GM19452 (cell line): ENCODE results near the gene NUDT1.

Experiments used
- ATAC-seq: cut with Tn5 transposase; IDR thresholded peaks from one replicate; pipeline ENCODE4 v1.9.1; 2021; ENCODE audit not compliant: unreplicated experiment

Gene NUDT1

GRCh38 chr7:2241580-2242540 is at the start of gene NUDT1, which contains the start of gene MRM2:
TSS of gene NUDT1 (plus strand) at chr7:2242226. CDS start at chr7:2244575, 2,349 bp downstream.
TSS of gene MRM2 (minus strand) at chr7:2242205. CDS start at chr7:2242169, 36 bp downstream.
- ATAC-seq, result peak; percentile 52

GRCh38 chr7:2192831-2193534 is 49.0 kb upstream of the NUDT1 start:
- ATAC-seq, result no peak

GRCh38 chr7:2193575-2194305 is 48.3 kb upstream of the NUDT1 start:
- ATAC-seq, result no peak

- ATAC-seq, result no peak
Measured at GRCh38 chr7:2195400-2196246, 46.4 kb upstream of the NUDT1 start.

GRCh38 chr7:2196381-2197378 is 45.3 kb upstream of the NUDT1 start:
- no peak for ATAC-seq

- ATAC-seq, result no peak
Measured at GRCh38 chr7:2197436-2198155, 44.4 kb upstream of the NUDT1 start.

GRCh38 chr7:2198206-2198605 is 43.8 kb upstream of the NUDT1 start:
- ATAC-seq, result no peak

- ATAC-seq, result no peak
Measured at GRCh38 chr7:2198760-2199159, 43.3 kb upstream of the NUDT1 start.

GRCh38 chr7:2199528-2199927 is 42.5 kb upstream of the NUDT1 start:
- ATAC-seq, result no peak

- ATAC-seq, result no peak
Measured at GRCh38 chr7:2199956-2200583, 42.0 kb upstream of the NUDT1 start.

GRCh38 chr7:2200584-2200980 is 41.4 kb upstream of the NUDT1 start:
- ATAC-seq, result no peak

GRCh38 chr7:2201128-2201527 is 40.9 kb upstream of the NUDT1 start:
- ATAC-seq, result no peak

- ATAC-seq, result no peak
Measured at GRCh38 chr7:2201686-2202360, 40.2 kb upstream of the NUDT1 start.

GRCh38 chr7:2202361-2202761 is 39.7 kb upstream of the NUDT1 start:
- no peak for ATAC-seq

GRCh38 chr7:2202901-2203765 is 38.9 kb upstream of the NUDT1 start:
- no peak for ATAC-seq

GRCh38 chr7:2203766-2204300 is 38.2 kb upstream of the NUDT1 start:
- ATAC-seq, result no peak
